ENCODE data around the gene TTC39C.

The TTC39C gene

DNA sequence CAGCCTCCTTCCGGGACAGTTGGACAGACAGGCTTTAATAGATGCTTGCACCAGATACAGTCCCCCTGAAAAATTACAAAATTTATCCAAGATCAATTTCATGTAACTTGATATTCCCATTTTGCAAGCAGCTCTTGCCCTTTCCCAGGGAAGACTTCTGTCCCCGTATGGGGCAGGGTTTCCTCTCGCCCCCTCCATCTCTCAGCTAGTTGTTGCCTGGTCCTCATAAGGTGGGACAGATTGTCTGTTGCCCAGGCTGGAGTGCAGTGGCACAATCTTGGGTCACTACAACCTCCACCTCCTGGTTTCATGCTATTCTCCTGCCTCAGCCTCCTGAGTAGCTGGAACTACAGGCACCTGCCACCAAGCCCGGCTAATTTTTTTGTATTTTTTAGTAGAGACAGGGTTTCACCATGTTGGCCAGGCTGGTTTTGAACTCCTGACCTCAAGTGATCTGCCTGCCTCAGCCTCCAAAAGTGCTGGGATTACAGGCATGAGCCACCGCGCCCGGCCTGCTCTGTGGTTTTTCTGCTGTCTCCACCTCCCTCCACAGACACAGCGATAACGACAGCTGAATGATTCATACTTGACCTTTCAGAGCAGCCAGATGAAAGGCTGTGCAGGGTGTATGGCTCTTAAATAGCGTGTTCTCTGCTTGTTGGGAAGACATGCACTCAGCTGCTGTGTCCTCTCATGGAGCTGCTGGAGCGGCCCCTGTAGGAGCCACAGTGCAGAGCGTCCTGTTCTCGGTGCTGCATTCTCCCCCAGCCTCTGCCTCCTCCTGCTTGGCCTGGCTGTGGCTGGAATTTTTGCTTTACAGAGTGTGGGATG is 61.4 kb downstream of the TTC39C start:
- Histone ChIP-seq H3K27me3 (ENCODE audit: low read depth, low read length) (no peaks in the 10 kb centered on the region), H3K9ac (ENCODE audit: low read length) (no peak overlapping the region), H3K9me3 (ENCODE audit: insufficient read depth, low read length) (no peaks in the 10 kb centered on the region), H3K4me1 (ENCODE audit: low read length) (peaks cover 4% of the 10 kb centered on the region), H3K4me2 (ENCODE audit: low read length) (no peak overlapping the region), H3K36me3 (replicated peaks; ENCODE audit: low read depth, low read length) (peaks cover 30% of the 10 kb centered on the region), H2AFZ (ENCODE audit: low read depth, low read length) (no peak overlapping the region), H3K79me2 (ENCODE audit: low read length) (no peaks in the 10 kb centered on the region), H3K27ac (ENCODE audit: low read length) (no peak overlapping the region), H4K20me1 (ENCODE audit: insufficient read depth, low read length) (0 out of 2 replicates have a peak, but pooled peaks cover 3% of the 10 kb centered on the region), H3K4me3 (ENCODE audit: low read length) (no peak overlapping the region)
- no peak for TF ChIP-seq EZH2phosphoT487 (IDR thresholded peaks at IDR 0.05; ENCODE audit: low read depth)
- TF ChIP-seq, protein P1, sequence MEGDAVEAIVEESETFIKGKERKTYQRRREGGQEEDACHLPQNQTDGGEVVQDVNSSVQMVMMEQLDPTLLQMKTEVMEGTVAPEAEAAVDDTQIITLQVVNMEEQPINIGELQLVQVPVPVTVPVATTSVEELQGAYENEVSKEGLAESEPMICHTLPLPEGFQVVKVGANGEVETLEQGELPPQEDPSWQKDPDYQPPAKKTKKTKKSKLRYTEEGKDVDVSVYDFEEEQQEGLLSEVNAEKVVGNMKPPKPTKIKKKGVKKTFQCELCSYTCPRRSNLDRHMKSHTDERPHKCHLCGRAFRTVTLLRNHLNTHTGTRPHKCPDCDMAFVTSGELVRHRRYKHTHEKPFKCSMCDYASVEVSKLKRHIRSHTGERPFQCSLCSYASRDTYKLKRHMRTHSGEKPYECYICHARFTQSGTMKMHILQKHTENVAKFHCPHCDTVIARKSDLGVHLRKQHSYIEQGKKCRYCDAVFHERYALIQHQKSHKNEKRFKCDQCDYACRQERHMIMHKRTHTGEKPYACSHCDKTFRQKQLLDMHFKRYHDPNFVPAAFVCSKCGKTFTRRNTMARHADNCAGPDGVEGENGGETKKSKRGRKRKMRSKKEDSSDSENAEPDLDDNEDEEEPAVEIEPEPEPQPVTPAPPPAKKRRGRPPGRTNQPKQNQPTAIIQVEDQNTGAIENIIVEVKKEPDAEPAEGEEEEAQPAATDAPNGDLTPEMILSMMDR (IDR thresholded peaks at IDR 0.05; ENCODE audit: low read depth, low read length): no peak

DNA sequence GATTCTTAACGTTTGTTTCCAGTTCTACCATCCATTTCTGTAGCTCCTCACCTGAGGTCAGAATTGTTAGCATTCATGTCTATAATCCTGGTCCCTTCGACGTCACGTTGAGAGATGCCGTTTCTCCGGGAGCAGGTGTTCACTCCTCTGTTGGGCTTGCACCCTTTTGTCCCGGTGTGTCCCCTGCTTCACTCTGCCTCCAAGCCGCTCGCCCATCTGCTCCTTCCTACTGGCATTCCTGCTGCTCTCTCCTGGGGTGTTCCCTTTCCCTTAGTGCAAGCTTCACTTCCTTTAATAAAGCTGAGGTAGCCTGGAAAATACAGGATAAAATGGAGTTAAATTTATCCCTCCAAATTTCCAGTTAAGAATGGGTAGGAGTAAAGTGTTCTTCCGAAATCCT is 62.4 kb downstream of the TTC39C start:
- Histone ChIP-seq H3K4me2 (ENCODE audit: low read length) (no peak overlapping the region), H3K4me1 (ENCODE audit: low read length) (no peaks in the 10 kb centered on the region), H3K27ac (ENCODE audit: low read length) (no peak overlapping the region), H2AFZ (ENCODE audit: low read depth, low read length) (no peak overlapping the region), H3K36me3 (replicated peaks; ENCODE audit: low read depth, low read length) (peaks cover 32% of the 10 kb centered on the region), H3K9me3 (ENCODE audit: insufficient read depth, low read length) (no peaks in the 10 kb centered on the region), H3K27me3 (ENCODE audit: low read depth, low read length) (no peaks in the 10 kb centered on the region), H4K20me1 (ENCODE audit: insufficient read depth, low read length) (0 out of 2 replicates have a peak, but pooled peaks cover 3% of the 10 kb centered on the region), H3K79me2 (ENCODE audit: low read length) (no peaks in the 10 kb centered on the region), H3K9ac (ENCODE audit: low read length) (no peak overlapping the region), H3K4me3 (ENCODE audit: low read length) (no peak overlapping the region)
- TF ChIP-seq, protein P1 (IDR thresholded peaks at IDR 0.05; ENCODE audit: low read depth, low read length): no peak
- no peak for TF ChIP-seq EZH2phosphoT487 (IDR thresholded peaks at IDR 0.05; ENCODE audit: low read depth)

DNA sequence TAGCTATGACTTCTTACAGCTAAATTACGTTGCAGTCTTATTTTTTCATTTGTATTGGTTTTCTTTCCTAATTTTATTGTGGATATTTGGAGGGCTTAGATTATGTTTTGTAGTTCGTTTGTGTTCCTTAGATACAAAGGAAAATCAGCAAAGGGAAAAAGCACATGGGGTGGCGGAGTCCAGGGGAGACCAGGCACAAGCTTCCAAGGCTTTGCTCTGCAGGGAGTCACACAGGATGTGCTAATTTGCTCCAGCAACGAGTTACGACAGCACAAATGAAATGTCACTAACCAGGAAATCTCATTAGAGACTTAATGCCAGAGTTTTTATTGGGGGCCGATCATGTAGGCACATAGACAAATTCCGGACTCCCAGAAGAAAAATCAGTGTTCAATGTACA is 63.8 kb downstream of the TTC39C start:
- Histone ChIP-seq H3K9me3 (ENCODE audit: insufficient read depth, low read length) (no peaks in the 10 kb centered on the region), H3K79me2 (ENCODE audit: low read length) (no peaks in the 10 kb centered on the region), H3K27me3 (ENCODE audit: low read depth, low read length) (no peaks in the 10 kb centered on the region), H3K9ac (ENCODE audit: low read length) (no peak overlapping the region), H3K4me2 (ENCODE audit: low read length) (no peak overlapping the region), H2AFZ (ENCODE audit: low read depth, low read length) (no peak overlapping the region), H4K20me1 (ENCODE audit: insufficient read depth, low read length) (0 out of 2 replicates have a peak, but pooled peaks cover 3% of the 10 kb centered on the region), H3K4me3 (ENCODE audit: low read length) (no peak overlapping the region), H3K27ac (ENCODE audit: low read length) (no peak overlapping the region), H3K4me1 (ENCODE audit: low read length) (no peaks in the 10 kb centered on the region), H3K36me3 (replicated peaks; ENCODE audit: low read depth, low read length) (peaks cover 28% of the 10 kb centered on the region)
- no peak for TF ChIP-seq EZH2phosphoT487 (IDR thresholded peaks at IDR 0.05; ENCODE audit: low read depth)
- TF ChIP-seq, protein P1 (IDR thresholded peaks at IDR 0.05; ENCODE audit: low read depth, low read length): no peak

DNA sequence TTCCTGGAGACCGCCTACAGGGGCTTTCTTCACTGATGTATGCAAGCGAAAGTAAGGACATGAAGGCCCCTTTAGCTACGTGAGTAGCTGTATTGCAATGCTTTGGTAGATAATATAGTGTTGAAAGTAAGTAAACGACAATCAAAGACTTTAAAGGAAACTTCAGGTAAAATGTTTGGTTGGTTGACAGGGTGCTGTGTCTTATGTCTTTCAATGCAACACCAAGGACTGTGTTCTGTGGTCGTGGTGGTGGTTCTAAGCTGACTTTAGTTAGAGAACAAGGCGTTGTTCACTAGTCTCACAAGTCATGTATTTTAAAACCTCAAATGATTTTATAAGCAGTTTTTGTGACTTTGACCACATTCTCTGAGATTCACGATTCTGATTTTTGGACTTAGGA is 66.3 kb downstream of the TTC39C start:
- Histone ChIP-seq H3K4me3 (ENCODE audit: low read length) (no peak overlapping the region), H3K4me1 (ENCODE audit: low read length) (no peaks in the 10 kb centered on the region), H3K79me2 (ENCODE audit: low read length) (no peaks in the 10 kb centered on the region), H3K27me3 (ENCODE audit: low read depth, low read length) (no peaks in the 10 kb centered on the region), H3K4me2 (ENCODE audit: low read length) (no peak overlapping the region), H4K20me1 (ENCODE audit: insufficient read depth, low read length) (0 out of 2 replicates have a peak, but pooled peaks cover 3% of the 10 kb centered on the region), H3K9me3 (ENCODE audit: insufficient read depth, low read length) (no peaks in the 10 kb centered on the region), H3K9ac (ENCODE audit: low read length) (no peak overlapping the region), H3K36me3 (replicated peaks; ENCODE audit: low read depth, low read length) (peaks cover 24% of the 10 kb centered on the region), H3K27ac (ENCODE audit: low read length) (no peak overlapping the region), H2AFZ (ENCODE audit: low read depth, low read length) (no peak overlapping the region)
- TF ChIP-seq, protein P1 (IDR thresholded peaks at IDR 0.05; ENCODE audit: low read depth, low read length): no peak
- no peak for TF ChIP-seq EZH2phosphoT487 (IDR thresholded peaks at IDR 0.05; ENCODE audit: low read depth)
